A673 (cell line): ENCODE data around the gene NDUFA13.

Experiments
- CTCF ChIP-seq: fragments of 300-800, 200-600 bp; sonication (generic); conservative IDR thresholded peaks from 2 replicates; pipeline ENCODE4 v1.5.1; 2017; ENCODE audit warnings: low read depth, mild to moderate bottlenecking, antibody characterized with exemption, low read length, moderate library complexity, mixed read lengths
- EZH2 ChIP-seq: fragments of 200-600 bp; sonication (generic); IDR thresholded peaks from 2 replicates; pipeline ENCODE4 v1.6.1; 2017; ENCODE audit warnings: borderline replicate concordance, low read depth, mild to moderate bottlenecking, mixed read lengths, antibody characterized with exemption, low read length; ENCODE audit not compliant: poor library complexity, severe bottlenecking

GRCh38 chr19:19529783-19530422, 13.9 kb downstream of the NDUFA13 start:
- TF ChIP-seq CTCF (no peak), EZH2 (no peak)
